OCI-LY1 (cell line): ENCODE measurements around the gene FAM228B.

ENCODE experiments used
- H2AFZ ChIP-seq: fragments of 200-600 bp; sonication (generic), shearing (Covaris generic); 2 replicates; pipeline ENCODE4 v1.6.0; 2014; ENCODE audit warnings: antibody characterized with exemption, mild to moderate bottlenecking, low read length
- H3F3A ChIP-seq: fragments of 200-600 bp; sonication (generic), shearing (Covaris generic); 2 replicates; pipeline ENCODE4 v1.6.0; 2014; ENCODE audit warnings: mild to moderate bottlenecking, antibody characterized with exemption, low read length, moderate library complexity; ENCODE audit not compliant: insufficient read depth
- H3K27ac ChIP-seq: fragments of 200-600 bp; sonication (generic); 2 replicates; pipeline ENCODE4 v1.5.1; 2014; ENCODE audit warnings: low read length, mixed run types, mild to moderate bottlenecking, low read depth; ENCODE audit not compliant: poor library complexity, severe bottlenecking
- H3K27me3 ChIP-seq: fragments of 200-600 bp; sonication (generic); 2 replicates; pipeline ENCODE4 v1.6.0; 2014; ENCODE audit warnings: antibody characterized with exemption, mild to moderate bottlenecking, low read length, moderate library complexity; ENCODE audit not compliant: insufficient read depth
- H3K36me3 ChIP-seq: fragments of 200-600 bp; sonication (generic); 2 replicates; pipeline ENCODE4 v1.6.1; 2014; ENCODE audit warnings: mild to moderate bottlenecking, antibody characterized with exemption, low read length, moderate library complexity, mixed read lengths; ENCODE audit not compliant: insufficient read depth
- H3K4me1 ChIP-seq: fragments of 200-600 bp; sonication (generic); 2 replicates; pipeline ENCODE4 v1.5.1; 2014; ENCODE audit warnings: mild to moderate bottlenecking, low read length, moderate library complexity; ENCODE audit not compliant: insufficient read depth, severe bottlenecking
- H3K4me2 ChIP-seq: fragments of 200-600 bp; sonication (generic), shearing (Covaris generic); 2 replicates; pipeline ENCODE4 v1.6.1; 2014; ENCODE audit warnings: low read length
- H3K4me3 ChIP-seq: fragments of 200-600 bp; sonication (generic); 2 replicates; pipeline ENCODE4 v1.5.1; 2014; ENCODE audit warnings: low read length, low read depth, mild to moderate bottlenecking, mixed read lengths; ENCODE audit not compliant: poor library complexity, severe bottlenecking
- H3K79me2 ChIP-seq: fragments of 200-600 bp; shearing (Covaris generic); 2 replicates; pipeline ENCODE4 v1.6.1; 2016; ENCODE audit warnings: mixed run types, low read length, mixed read lengths; ENCODE audit not compliant: insufficient read depth
- H3K9ac ChIP-seq: fragments of 200-600 bp; sonication (generic), shearing (Covaris generic); 2 replicates; pipeline ENCODE4 v1.6.1; 2014; ENCODE audit warnings: mild to moderate bottlenecking, low read length, mixed read lengths
- H3K9me2 ChIP-seq: fragments of 200-600 bp; sonication (generic), shearing (Covaris generic); 2 replicates; pipeline ENCODE4 v1.6.1; 2014; ENCODE audit warnings: low read depth, mild to moderate bottlenecking, low read length, mixed read lengths
- H3K9me3 ChIP-seq: fragments of 200-600 bp; shearing (Covaris generic); 2 replicates; pipeline ENCODE4 v1.6.1; 2014; ENCODE audit warnings: low read length, mixed read lengths
- H4K20me1 ChIP-seq: fragments of 200-600 bp; sonication (generic), shearing (Covaris generic); 2 replicates; pipeline ENCODE4 v1.6.0; 2016; ENCODE audit warnings: mild to moderate bottlenecking, low read length; ENCODE audit not compliant: insufficient read depth
- CTCF ChIP-seq: fragments of 200-600 bp; sonication (generic), shearing (Covaris generic); IDR thresholded peaks from 2 replicates; pipeline ENCODE4 v1.5.1; 2017; ENCODE audit warnings: mild to moderate bottlenecking, antibody characterized with exemption, low read length, moderate library complexity, mixed read lengths
- EZH2 ChIP-seq: fragments of 200-600 bp; sonication (generic), shearing (Covaris generic); IDR thresholded peaks from 2 replicates; pipeline ENCODE4 v1.8.0; 2017; ENCODE audit warnings: borderline replicate concordance, mixed run types, mild to moderate bottlenecking, antibody characterized with exemption, low read length, moderate library complexity, mixed read lengths

The FAM228B gene

GRCh38 chr2:24121469-24121868 lies 1.8 kb upstream of the FAM228B start:
- Histone ChIP-seq H2AFZ (no peak overlapping the region), H3K4me3 (no peak overlapping the region), H3K4me1 (peaks cover 22% of the 10 kb centered on the region), H3K4me2 (no peak overlapping the region), H3K36me3 (no peaks in the 10 kb centered on the region), H3F3A (0 out of 2 replicates have a peak, but pooled peaks cover 5% of the 10 kb centered on the region), H3K27me3 (no peaks in the 10 kb centered on the region), H3K27ac (no peak overlapping the region), H3K9ac (no peak overlapping the region), H4K20me1 (no peaks in the 10 kb centered on the region), H3K79me2 (peaks cover 7% of the 10 kb centered on the region; the same call in 1 of the 2 replicates), H3K9me2 (no peaks in the 10 kb centered on the region), H3K9me3 (no peaks in the 10 kb centered on the region)
- TF ChIP-seq CTCF (no peak), EZH2 (no peak)

- no peaks in the 10 kb centered on the region for H3K9me3 ChIP-seq
- peak overlapping the region; percentile 97 for H3K4me2 ChIP-seq
- no peaks in the 10 kb centered on the region for H3K27me3 ChIP-seq
- peak overlapping the region; percentile 18 for H3K27ac ChIP-seq
- H3K9me2 ChIP-seq, result no peaks in the 10 kb centered on the region
- TF ChIP-seq CTCF, result no peak
- no peak for TF ChIP-seq EZH2
- no peaks in the 10 kb centered on the region for H4K20me1 ChIP-seq
- no peaks in the 10 kb centered on the region for H3K36me3 ChIP-seq
- peak overlapping the region; percentile 90 for H3K9ac ChIP-seq
- H2AFZ ChIP-seq, result no peak overlapping the region
- H3K4me3 ChIP-seq, result peak overlapping the region; percentile 77
- H3F3A ChIP-seq, result 0 out of 2 replicates have a peak, but pooled peaks cover 5% of the 10 kb centered on the region
- H3K79me2 ChIP-seq, result peaks cover 7% of the 10 kb centered on the region; the same call in 1 of the 2 replicates
- H3K4me1 ChIP-seq, result peaks cover 22% of the 10 kb centered on the region
Observed at GRCh38 chr2:24122366-24123194, 689 bp upstream of the FAM228B start.

GRCh38 chr2:24123922-24124580 lies 782 bp downstream of the FAM228B start:
- H3K9me3 ChIP-seq, result no peaks in the 10 kb centered on the region
- H3F3A ChIP-seq, result 0 out of 2 replicates have a peak, but pooled peaks cover 5% of the 10 kb centered on the region
- peak overlapping the region; percentile 69 for H3K27ac ChIP-seq
- H3K9me2 ChIP-seq, result no peaks in the 10 kb centered on the region
- H3K4me3 ChIP-seq, result peak overlapping the region; percentile 77
- peaks cover 7% of the 10 kb centered on the region; the same call in 1 of the 2 replicates for H3K79me2 ChIP-seq
- no peaks in the 10 kb centered on the region for H4K20me1 ChIP-seq
- H3K27me3 ChIP-seq, result no peaks in the 10 kb centered on the region
- no peak overlapping the region for H2AFZ ChIP-seq
- no peaks in the 10 kb centered on the region for H3K36me3 ChIP-seq
- TF ChIP-seq CTCF (no peak), EZH2 (no peak)
- H3K9ac ChIP-seq, result peak overlapping the region; percentile 90
- H3K4me1 ChIP-seq, result peaks cover 22% of the 10 kb centered on the region
- H3K4me2 ChIP-seq, result peak overlapping the region; percentile 97
